Measurements from ENCODE around the gene S100A1. TPM values are rescaled to one million over a fixed set of nuclear protein-coding genes. Genes with fewer than 3 reads are reported as not detected.

Gene S100A1
- total and polyA plus RNA-seq, 10 of the 15 experiments (the other 5 are each of a cell fraction or from before 2014, with no cell fraction given), result 0.13 to 0.29 TPM; not detected in 8

DNA sequence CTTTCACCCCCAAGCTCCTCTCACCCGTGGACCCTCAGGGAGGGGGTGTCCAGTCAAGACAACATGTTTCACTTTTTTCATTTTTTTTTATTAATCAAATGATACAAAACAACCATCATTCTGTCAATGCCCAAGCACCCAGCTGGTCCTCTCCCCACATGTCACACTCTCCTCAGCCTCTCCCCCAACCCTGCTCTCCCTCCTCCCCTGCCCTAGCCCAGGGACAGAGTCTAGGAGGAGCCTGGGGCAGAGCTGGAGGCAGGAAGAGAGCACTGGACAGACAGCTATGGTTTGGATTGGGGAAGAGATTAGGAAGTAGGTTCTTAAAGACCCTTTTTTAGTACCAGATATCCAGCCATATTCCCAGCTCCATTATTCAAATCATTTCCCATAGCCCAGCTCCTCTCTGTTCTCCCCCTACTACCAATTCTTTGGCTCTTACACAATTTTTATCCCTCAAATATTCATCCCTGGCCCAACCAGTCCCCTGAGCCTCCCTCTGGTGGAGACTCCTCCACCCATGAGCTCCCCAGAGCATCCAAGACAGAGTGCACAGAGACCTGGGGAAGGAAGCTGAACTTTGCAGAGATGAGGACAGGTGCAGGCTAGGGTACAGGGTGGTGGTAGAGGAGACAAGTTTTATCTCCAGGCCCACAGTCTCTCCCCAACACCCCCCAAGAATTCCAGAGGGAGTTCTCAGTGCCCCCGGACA, 13.9 kb upstream of the S100A1 start (continued):
- TF ChIP-seq, protein P1, sequence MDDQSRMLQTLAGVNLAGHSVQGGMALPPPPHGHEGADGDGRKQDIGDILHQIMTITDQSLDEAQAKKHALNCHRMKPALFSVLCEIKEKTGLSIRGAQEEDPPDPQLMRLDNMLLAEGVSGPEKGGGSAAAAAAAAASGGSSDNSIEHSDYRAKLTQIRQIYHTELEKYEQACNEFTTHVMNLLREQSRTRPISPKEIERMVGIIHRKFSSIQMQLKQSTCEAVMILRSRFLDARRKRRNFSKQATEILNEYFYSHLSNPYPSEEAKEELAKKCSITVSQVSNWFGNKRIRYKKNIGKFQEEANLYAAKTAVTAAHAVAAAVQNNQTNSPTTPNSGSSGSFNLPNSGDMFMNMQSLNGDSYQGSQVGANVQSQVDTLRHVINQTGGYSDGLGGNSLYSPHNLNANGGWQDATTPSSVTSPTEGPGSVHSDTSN (IDR thresholded peaks at IDR 0.05; ENCODE audit: insufficient replicate concordance, low read depth, low read length), result no peak
- TF ChIP-seq RELB (IDR thresholded peaks at IDR 0.05; ENCODE audit: low read depth), result no peak
- TF ChIP-seq RCOR1 (conservative IDR thresholded peaks at IDR 0.05; ENCODE audit: low read depth, low read length), result no peak

GRCh38 chr1:153614906-153615305, 13.3 kb upstream of the S100A1 start:
- H3K27me3 ChIP-seq (replicated peaks in 1 of 2; ENCODE audit: control insufficient read depth in 2 of 2, insufficient read depth in 2 of 2, low read length in 1 of 2), result no peaks in the 10 kb centered on the region
- H3K36me3 ChIP-seq (ENCODE audit: control insufficient read depth in 2 of 2, insufficient read depth in 2 of 2, low read length in 1 of 2), result no peaks in the 10 kb centered on the region
- FAIRE-seq, result no peak
- in situ Hi-C loops (cut with MboI), result no loop called here
- SMC1A ChIA-PET (ENCODE audit: uncharacterized antibody, unreplicated experiment), result interaction anchor here (1.0 to 2.1 kb wide), 5 partner anchors 16 to 104 kb away, joined by 3 to 12 read pairs (median 4); partner anchors contain the start of gene CHTOP
- peaks cover 14% of the 10 kb centered on the region for H3K4me1 ChIP-seq (ENCODE audit: control insufficient read depth, insufficient read depth, low read length)
- no peaks in the 10 kb centered on the region for H3K9me3 ChIP-seq (replicated peaks; ENCODE audit: control insufficient read depth, insufficient read depth, low read length)
- no peak overlapping the region for H3K4me3 ChIP-seq
- no peak overlapping the region for H3K4me2 ChIP-seq (ENCODE audit: control insufficient read depth, insufficient read depth)
- CTCF ChIA-PET, result interaction anchor here (1.2 to 7.8 kb wide), 8 partner anchors 9 to 119 kb away, joined by 3 to 106 read pairs (median 14); partner anchors contain the start of genes S100A1 and S100A13
- RAD21 ChIA-PET (ENCODE audit: unreplicated experiment), result interaction anchor here (2.8 to 6.2 kb wide), 3 partner anchors 10 to 43 kb away, joined by 9 to 60 read pairs (median 14); no protein-coding TSS in a partner anchor
- H3K79me2 ChIP-seq (ENCODE audit: control insufficient read depth, insufficient read depth, low read length), result no peaks in the 10 kb centered on the region
- H4K20me1 ChIP-seq (ENCODE audit: control insufficient read depth, insufficient read depth), result no peaks in the 10 kb centered on the region
- BruUV-seq (replicated peaks), result no TSS peak
- no peak for ATAC-seq
- no peak for DNase-seq (ENCODE audit: low read depth, low spot score)
- no peak overlapping the region for H3K27ac ChIP-seq (ENCODE audit: control insufficient read depth, insufficient read depth)
- intact Hi-C loops (cut with micrococcal nuclease; ENCODE audit: unreplicated experiment), result no loop called here
- no peak overlapping the region for H2AFZ ChIP-seq (ENCODE audit: control insufficient read depth, low read depth, low read length)
- no peak overlapping the region for H3K9ac ChIP-seq (ENCODE audit: control insufficient read depth, insufficient read depth, low read length)
- TF ChIP-seq POU2F2 (IDR thresholded peaks at IDR 0.05; ENCODE audit: borderline replicate concordance, low read depth, low read length), result no peak
- TF ChIP-seq BCL11A (IDR thresholded peaks at IDR 0.05; ENCODE audit: low read depth, low read length), result no peak
- TF ChIP-seq STAT3 (IDR thresholded peaks at IDR 0.05; ENCODE audit: low read depth, low read length), result no peak
- no peak for TF ChIP-seq NFYB (IDR thresholded peaks at IDR 0.05; ENCODE audit: insufficient read depth, low read depth, low read length)
- no peak for TF ChIP-seq SMARCA5 (IDR thresholded peaks at IDR 0.05)
- TF ChIP-seq SUPT20H (IDR thresholded peaks at IDR 0.05; ENCODE audit: borderline replicate concordance, control insufficient read depth, low read depth, low read length), result no peak
- TF ChIP-seq CBX3 (IDR thresholded peaks at IDR 0.05; ENCODE audit: borderline replicate concordance, low read depth), result no peak
- TF ChIP-seq TCF3 (IDR thresholded peaks at IDR 0.05; ENCODE audit: borderline replicate concordance, insufficient read depth, low read depth, low read length), result no peak
- no peak for TF ChIP-seq WRNIP1 (IDR thresholded peaks at IDR 0.05; ENCODE audit: borderline replicate concordance, low read depth, low read length)
- 56% methylated on average over 7 of the region's 7 CpGs for WGBS (ENCODE audit: insufficient coverage, insufficient replicate concordance, low lambda C conversion rate, missing lambda C conversion rate)
- POLR2A ChIA-PET, result interaction anchor here (0.6 to 1.7 kb wide), 4 partner anchors 8 to 14 kb away, joined by 4 to 5 read pairs (median 4); no protein-coding TSS in a partner anchor
